Calu3 (cell line): ENCODE measurements around the gene SLC9A5. TPM values are rescaled to one million over a fixed set of nuclear protein-coding genes. Genes with fewer than 3 reads are reported as not detected.

ENCODE experiments used
- BruUV-seq: library from RNA; stranded (reverse); fragments of 400-500 nt; replicated peaks from 2 replicates; lab custom pipeline; 2021; lab: Mats Ljungman, UMichigan
- CTCF ChIA-PET: fragments of 300-600 bp; sonication (Branson Sonifier 250); formaldehyde crosslinking; loops from one replicate; lab custom pipeline; 2022; ENCODE audit warnings: antibody characterized with exemption; lab: Charles Lee
- DNase-seq: peaks from one replicate; pipeline ENCODE4 v3.0.0; 2022
- H3K27ac Mint-ChIP-seq: one replicate; pipeline ENCODE4 v1.8.0; 2022; ENCODE audit warnings: mixed read lengths; ENCODE audit not compliant: unreplicated experiment
- H3K27me3 Mint-ChIP-seq: one replicate; pipeline ENCODE4 v1.8.0; 2022; ENCODE audit warnings: mixed read lengths; ENCODE audit not compliant: unreplicated experiment
- H3K36me3 Mint-ChIP-seq: one replicate; pipeline ENCODE4 v1.8.0; 2022; ENCODE audit warnings: mild to moderate bottlenecking, moderate library complexity, mixed read lengths; ENCODE audit not compliant: insufficient read depth, unreplicated experiment
- H3K4me1 Mint-ChIP-seq: one replicate; pipeline ENCODE4 v1.8.0; 2022; ENCODE audit warnings: mild to moderate bottlenecking, low read depth, mixed read lengths; ENCODE audit not compliant: unreplicated experiment
- H3K4me3 Mint-ChIP-seq: one replicate; pipeline ENCODE4 v1.8.0; 2022; ENCODE audit warnings: mild to moderate bottlenecking, low read depth, moderate library complexity, mixed read lengths; ENCODE audit not compliant: unreplicated experiment
- H3K9me3 Mint-ChIP-seq: one replicate; pipeline ENCODE4 v1.8.0; 2022; ENCODE audit warnings: low read depth, mixed read lengths; ENCODE audit not compliant: unreplicated experiment
- CTCF ChIP-seq: fragments of 200-600 bp; IDR thresholded peaks from one replicate; pipeline ENCODE4 v1.8.0; 2022; ENCODE audit warnings: antibody characterized with exemption; ENCODE audit not compliant: unreplicated experiment
- intact Hi-C: fragments of 100-400 bp; cut with micrococcal nuclease; formaldehyde crosslinking; loops from one replicate; pipeline ENCODE4 v1.10.0; 2022; ENCODE audit not compliant: unreplicated experiment
- total RNA-seq: library from RNA; stranded (reverse); gene quantifications from 2 replicates; pipeline ENCODE4 v1.2.3, GENCODE V29; 2022

SLC9A5 gene
- total RNA-seq, 1 experiment from 2014 or later: 2.4 TPM

- no TSS peak for BruUV-seq
- peaks cover 3% of the 10 kb centered on the region for H3K9me3 Mint-ChIP-seq
- H3K27me3 Mint-ChIP-seq: peaks cover 32% of the 10 kb centered on the region
- H3K4me3 Mint-ChIP-seq: no peak overlapping the region
- no peak for DNase-seq
- TF ChIP-seq CTCF: no peak
- H3K27ac Mint-ChIP-seq: no peak overlapping the region
- intact Hi-C loops: no loop called here
- H3K36me3 Mint-ChIP-seq: no peaks in the 10 kb centered on the region
- peaks cover 5% of the 10 kb centered on the region for H3K4me1 Mint-ChIP-seq
- CTCF ChIA-PET: no interaction called here
These were observed 52.5 kb downstream of the SLC9A5 start for GRCh38 chr16:67301080-67301782.

GRCh38 chr16:67302076-67302475, 53.3 kb downstream of the SLC9A5 start:
- no peak overlapping the region for H3K4me3 Mint-ChIP-seq
- no TSS peak for BruUV-seq
- H3K4me1 Mint-ChIP-seq: no peaks in the 10 kb centered on the region
- CTCF ChIA-PET: no interaction called here
- no peak for DNase-seq
- H3K27me3 Mint-ChIP-seq: peaks cover 24% of the 10 kb centered on the region
- TF ChIP-seq CTCF: no peak
- peaks cover 5% of the 10 kb centered on the region for H3K9me3 Mint-ChIP-seq
- H3K27ac Mint-ChIP-seq: no peak overlapping the region
- intact Hi-C loops: no loop called here
- no peaks in the 10 kb centered on the region for H3K36me3 Mint-ChIP-seq

- DNase-seq: no peak
- H3K4me1 Mint-ChIP-seq: no peaks in the 10 kb centered on the region
- H3K36me3 Mint-ChIP-seq: no peaks in the 10 kb centered on the region
- peaks cover 5% of the 10 kb centered on the region for H3K9me3 Mint-ChIP-seq
- TF ChIP-seq CTCF: no peak
- H3K4me3 Mint-ChIP-seq: no peak overlapping the region
- intact Hi-C loops: no loop called here
- no peak overlapping the region for H3K27ac Mint-ChIP-seq
- BruUV-seq: no TSS peak
- H3K27me3 Mint-ChIP-seq: peaks cover 15% of the 10 kb centered on the region
- CTCF ChIA-PET: no interaction called here
These were observed 54.2 kb downstream of the SLC9A5 start for GRCh38 chr16:67302970-67303369.

- H3K27ac Mint-ChIP-seq: no peak overlapping the region
- DNase-seq: no peak
- no peaks in the 10 kb centered on the region for H3K36me3 Mint-ChIP-seq
- intact Hi-C loops: no loop called here
- no peak for TF ChIP-seq CTCF
- H3K9me3 Mint-ChIP-seq: peaks cover 5% of the 10 kb centered on the region
- CTCF ChIA-PET: no interaction called here
- no peaks in the 10 kb centered on the region for H3K4me1 Mint-ChIP-seq
- no peak overlapping the region for H3K4me3 Mint-ChIP-seq
- H3K27me3 Mint-ChIP-seq: peaks cover 15% of the 10 kb centered on the region
- no TSS peak for BruUV-seq
These were observed 55.2 kb downstream of the SLC9A5 start for GRCh38 chr16:67304020-67304419.
